Stimulated activated CD8-positive, alpha-beta memory T cell treated with anti-CD3 and anti-CD28 coated beads, Interleukin-4, amount 100 ng/mL, for 4 hours (primary cell): ENCODE measurements around the gene SMG1.
"Not testable (repeated sequence)": the region's sequence is repeated elsewhere in the genome, so short reads cannot be mapped to it uniquely, and the experiment has no call there.

Source experiments
- DNase-seq, 2 donors: peaks; one replicate each; pipeline ENCODE4 v3.0.0-alpha.2; 2020; ENCODE audit warnings: low read depth in 2 of 2, low spot score in 1 of 2

The SMG1 gene

GRCh38 chr16:18925986-18926865 lies at the start of gene SMG1:
Gene SMG1, minus strand, starts transcription at chr16:18926408. Its CDS starts 367 bp downstream, at chr16:18926041.
- DNase-seq, result peak; percentile 83 to 87

GRCh38 chr16:18975109-18975508 lies 48.9 kb upstream of the SMG1 start:
- no peak for DNase-seq

GRCh38 chr16:18969855-18970240 lies 43.6 kb upstream of the SMG1 start:
- no peak for DNase-seq

- peak; percentile 63 to 73 for DNase-seq
Observed at GRCh38 chr16:18969050-18969854, 43.0 kb upstream of the SMG1 start.

GRCh38 chr16:18966791-18967190 lies 40.6 kb upstream of the SMG1 start:
- no peak for DNase-seq

- DNase-seq, result no peak
Observed at GRCh38 chr16:18965555-18965954, 39.3 kb upstream of the SMG1 start.

GRCh38 chr16:18959031-18959505 lies 32.9 kb upstream of the SMG1 start:
- no peak for DNase-seq

GRCh38 chr16:18958621-18959029 lies 32.4 kb upstream of the SMG1 start:
- no peak for DNase-seq

- DNase-seq, result not testable (repeated sequence)
Observed at GRCh38 chr16:18956658-18957241, 30.5 kb upstream of the SMG1 start.

- not testable (repeated sequence) for DNase-seq
Observed at GRCh38 chr16:18955874-18956580, 29.8 kb upstream of the SMG1 start.

GRCh38 chr16:18953547-18953946 lies 27.3 kb upstream of the SMG1 start:
- DNase-seq, result no peak

GRCh38 chr16:18950469-18951185 lies 24.4 kb upstream of the SMG1 start:
- no peak for DNase-seq

- no peak for DNase-seq
Observed at GRCh38 chr16:18948372-18949020, 22.3 kb upstream of the SMG1 start.

GRCh38 chr16:18945233-18945632 lies 19.0 kb upstream of the SMG1 start:
- DNase-seq, result no peak

GRCh38 chr16:18943414-18943813 lies 17.2 kb upstream of the SMG1 start:
- no peak for DNase-seq

GRCh38 chr16:18942061-18942460 lies 15.9 kb upstream of the SMG1 start:
- DNase-seq, result no peak

GRCh38 chr16:18941471-18941870 lies 15.3 kb upstream of the SMG1 start:
- no peak for DNase-seq

- DNase-seq, result no peak
Observed at GRCh38 chr16:18938986-18939385, 12.8 kb upstream of the SMG1 start.

- no peak for DNase-seq
Observed at GRCh38 chr16:18937390-18937789, 11.2 kb upstream of the SMG1 start.
